GM10266 (cell line): ENCODE measurements around the gene SEC24C.
A peak's percentile ranks its signal among the peaks of the same experiment; 100 is the strongest.
"Not testable (repeated sequence)": the region's sequence is repeated elsewhere in the genome, so short reads cannot be mapped to it uniquely, and the experiment has no call there.

Source experiments
- DNase-seq: peaks from one replicate; pipeline ENCODE4 v3.0.0; 2012; ENCODE audit errors: extremely low spot score
- CTCF ChIP-seq: IDR thresholded peaks from 2 replicates; pipeline ENCODE4 v1.5.1; 2012; ENCODE audit warnings: mild to moderate bottlenecking, low read depth; ENCODE audit not compliant: control insufficient read depth, insufficient read depth; ENCODE audit errors: missing control alignments

Gene SEC24C

DNA sequence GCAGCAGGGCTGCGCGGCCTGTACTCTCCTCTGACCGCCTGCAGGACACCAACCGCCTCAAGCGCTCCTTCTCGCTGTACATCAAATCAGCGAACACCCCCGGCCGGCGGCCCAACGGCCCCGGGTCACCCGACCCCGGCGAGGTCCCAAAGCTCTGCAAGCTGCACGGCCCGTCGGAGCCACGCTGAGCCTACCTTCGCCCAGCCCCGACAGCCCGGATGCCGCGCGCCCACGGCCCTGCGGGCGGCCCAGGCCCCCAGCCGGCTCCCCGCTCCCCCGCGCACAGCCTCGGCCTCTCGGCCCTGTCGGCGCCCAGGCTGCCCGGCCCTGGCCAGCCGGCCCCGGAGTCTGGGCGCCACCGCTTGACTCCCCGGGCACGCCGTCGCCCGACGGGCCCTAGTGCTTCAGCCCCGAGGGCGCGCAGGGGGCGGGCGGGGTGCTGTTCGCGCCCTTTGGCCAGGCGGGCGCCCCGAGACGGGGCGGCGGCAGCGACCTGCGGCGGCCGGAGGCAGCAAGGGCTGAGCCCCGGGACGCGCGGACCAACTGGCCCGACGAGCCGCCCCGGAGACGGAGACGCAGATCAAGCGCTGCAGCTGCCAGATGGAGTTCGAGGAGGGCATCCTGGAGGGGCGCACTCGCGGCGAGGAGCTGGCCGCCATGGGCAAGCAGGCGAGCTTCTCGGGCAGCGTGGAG lies 11.1 kb upstream of the SEC24C start:
- DNase-seq: no peak
- no peak for TF ChIP-seq CTCF

- DNase-seq: no peak
- TF ChIP-seq CTCF: no peak
These were observed 10.0 kb upstream of the SEC24C start for GRCh38 chr10:73734028-73734720.

- DNase-seq: no peak
- no peak for TF ChIP-seq CTCF
These were observed 9.3 kb upstream of the SEC24C start for GRCh38 chr10:73734796-73735305.

- DNase-seq: not testable (repeated sequence)
These were observed 3.5 kb upstream of the SEC24C start for GRCh38 chr10:73740501-73741254.

- DNase-seq: no peak
- TF ChIP-seq CTCF: no peak
These were observed 1.8 kb upstream of the SEC24C start for GRCh38 chr10:73742454-73742734.

DNA sequence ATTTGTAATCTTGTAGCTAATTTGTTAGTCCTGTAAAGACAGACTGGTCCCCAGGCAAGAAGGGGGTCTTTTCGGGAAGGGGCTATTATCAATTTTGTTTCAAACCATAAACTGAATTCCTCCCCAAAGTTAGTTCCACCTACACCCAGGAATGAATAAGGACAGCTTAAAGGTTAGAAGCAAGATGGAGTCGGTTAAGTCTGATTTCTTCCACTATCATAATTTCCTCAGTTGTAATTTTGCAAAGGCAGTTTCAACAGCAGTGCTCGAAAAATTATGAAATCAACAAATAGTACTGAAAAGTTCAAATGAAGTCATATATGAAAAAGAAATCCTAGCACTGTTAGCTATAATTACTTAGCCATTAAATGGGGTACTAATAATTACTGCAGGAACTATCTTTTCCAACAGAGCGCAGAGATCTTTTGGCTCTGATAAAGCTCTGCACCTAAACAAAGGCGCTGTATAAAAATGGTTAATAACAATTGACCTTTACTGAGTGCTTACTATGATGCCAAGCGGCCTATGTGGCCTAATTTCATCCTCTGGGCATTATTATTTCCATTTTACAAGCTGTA lies 756 bp upstream of the SEC24C start:
- DNase-seq: no peak
- TF ChIP-seq CTCF: no peak

DNA sequence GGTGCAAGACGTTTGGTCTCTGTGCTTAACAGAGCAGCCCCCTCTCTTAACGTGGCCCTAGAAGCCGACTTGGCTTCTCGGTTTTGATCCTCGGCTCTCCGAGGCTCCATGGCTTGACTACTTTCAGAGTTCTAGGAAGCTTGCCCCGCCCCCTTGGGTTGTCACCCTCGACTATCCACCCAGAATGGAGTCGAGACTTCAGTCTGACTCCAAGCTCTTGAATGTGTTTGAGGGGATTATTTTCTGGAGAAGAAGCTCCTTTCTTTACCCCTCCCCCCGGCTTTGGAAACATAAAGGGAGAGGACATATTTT lies 448 bp downstream of the SEC24C start:
- no peak for TF ChIP-seq CTCF
- peak; percentile 40 for DNase-seq
